ENCODE data around the gene LRP1B. TPM values are rescaled to one million over a fixed set of nuclear protein-coding genes. Genes with fewer than 3 reads are reported as not detected.

Gene LRP1B
- total and polyA plus RNA-seq, 2 of the 8 experiments (the other 6 are each of a cell fraction or from before 2014, with no cell fraction given): 0.03 TPM; not detected in 1

- Histone ChIP-seq H4K8ac (ENCODE audit: extremely low read depth, insufficient read depth, low read length) (no peak overlapping the region), H3K14ac (ENCODE audit: insufficient read length) (no peak overlapping the region), H3K9me3 (ENCODE audit: insufficient read depth in 2 of 2, low read depth in 1 of 2, low read length in 1 of 2) (no peaks in the 10 kb centered on the region), H3K27ac (ENCODE audit: low read depth, low read length) (no peak overlapping the region), H2AK5ac (ENCODE audit: low read depth, low read length) (no peak overlapping the region), H3K23me2 (ENCODE audit: low read depth, low read length) (no peaks in the 10 kb centered on the region), H3K4me1 (replicated peaks in 1 of 4; ENCODE audit: control insufficient read depth in 3 of 4, insufficient read depth in 4 of 4, low read length in 3 of 4) (no peaks in the 10 kb centered on the region), H4K20me1 (replicated peaks in 1 of 2; ENCODE audit: control insufficient read depth in 1 of 2, insufficient read depth in 2 of 2, low read length in 2 of 2) (no peaks in the 10 kb centered on the region), H4K5ac (ENCODE audit: insufficient read length, low read depth, low read length) (no peak overlapping the region), H3K56ac (replicated peaks; ENCODE audit: insufficient read length, low read depth, low read length) (no peak overlapping the region), H3K4me3 (ENCODE audit: extremely low read depth in 1 of 4, insufficient read depth in 2 of 4, low read depth in 3 of 4, low read length in 4 of 4) (no peak overlapping the region), H2AFZ (ENCODE audit: low read length) (peak overlapping the region; percentile 74; the same call in 1 of the 2 replicates), H3K9ac (replicated peaks in 1 of 4; ENCODE audit: extremely low read depth in 1 of 4, low read depth in 3 of 4, low read length in 3 of 4) (no peak overlapping the region), H3K27me3 (replicated peaks in 1 of 4; ENCODE audit: control insufficient read depth in 3 of 4, extremely low read depth in 1 of 4, insufficient read depth in 3 of 4, low read length in 3 of 4) (no peaks in the 10 kb centered on the region), H3K23ac (ENCODE audit: insufficient read length) (no peak overlapping the region), H2BK15ac (ENCODE audit: low read length) (no peak overlapping the region), H3K79me1 (ENCODE audit: low read depth, low read length) (no peaks in the 10 kb centered on the region), H2BK5ac (ENCODE audit: low read depth, low read length) (no peak overlapping the region), H4K91ac (replicated peaks; ENCODE audit: insufficient read length, low read length) (no peak overlapping the region), H3K4ac (replicated peaks; ENCODE audit: insufficient read length, low read depth, low read length) (no peak overlapping the region), H3K79me2 (ENCODE audit: control insufficient read depth in 1 of 2, insufficient read depth in 2 of 2, low read length in 2 of 2) (no peaks in the 10 kb centered on the region), H3K18ac (ENCODE audit: extremely low read depth, low read length) (no peak overlapping the region), H3K36me3 (ENCODE audit: control insufficient read depth in 2 of 4, insufficient read depth in 4 of 4, low read length in 3 of 4) (no peaks in the 10 kb centered on the region), H2BK120ac (replicated peaks; ENCODE audit: low read depth, low read length) (no peak overlapping the region), H2BK12ac (ENCODE audit: low read depth, low read length) (no peak overlapping the region), H2BK20ac (ENCODE audit: low read length) (no peak overlapping the region), H3K4me2 (ENCODE audit: insufficient read depth in 1 of 2, low read depth in 2 of 2, low read length in 2 of 2) (no peak overlapping the region)
- FAIRE-seq (no peak), DNase-seq (ENCODE audit: low read depth in 1 of 2, low spot score in 2 of 2) (no peak)
- POLR2A ChIA-PET (ENCODE audit: partially characterized antibody): no interaction called here
- CTCF ChIA-PET (ENCODE audit: partially characterized antibody): interaction anchor here (1.8 kb wide), 1 partner anchor 18 kb away, joined by 6 read pairs; no protein-coding TSS in a partner anchor
- 87% methylated on average over 3 of the region's 3 CpGs; no CpG with 5 or more reads in 1 of the 2 experiments for WGBS, 2 experiments (ENCODE audit: extremely low coverage in 1 of 2, insufficient coverage in 1 of 2, insufficient read length in 1 of 2, insufficient replicate concordance in 2 of 2, low coverage in 1 of 2, low lambda C conversion rate in 2 of 2, missing lambda C conversion rate in 1 of 2)
- TF ChIP-seq KDM4A (IDR thresholded peaks at IDR 0.05; ENCODE audit: low read depth, low read length, severe bottlenecking) (no peak), HDAC2 (IDR thresholded peaks at IDR 0.05; ENCODE audit: borderline replicate concordance in 1 of 2, low read depth in 2 of 2, low read length in 2 of 2) (no peak), EGR1 (IDR thresholded peaks at IDR 0.05; ENCODE audit: borderline replicate concordance, low read depth, low read length) (no peak), EZH2 (IDR thresholded peaks at IDR 0.05; ENCODE audit: low read depth, low read length, severe bottlenecking) (no peak), CEBPB (IDR thresholded peaks at IDR 0.05; ENCODE audit: low read depth, low read length) (no peak), POLR2A (IDR thresholded peaks at IDR 0.05; ENCODE audit: control extremely low read depth in 1 of 2, low read depth in 2 of 2, low read length in 2 of 2) (no peak), JUN (IDR thresholded peaks at IDR 0.05; ENCODE audit: low read depth, low read length) (no peak), TEAD4 (IDR thresholded peaks at IDR 0.05; ENCODE audit: low read depth, low read length) (no peak), TAF1 (IDR thresholded peaks at IDR 0.05; ENCODE audit: low read depth, low read length) (no peak), CHD2 (IDR thresholded peaks at IDR 0.05; ENCODE audit: low read length) (no peak), BRCA1 (IDR thresholded peaks at IDR 0.05; ENCODE audit: low read depth, low read length) (no peak), POU5F1 (IDR thresholded peaks at IDR 0.05; ENCODE audit: low read depth, low read length) (no peak), CBX5 (IDR thresholded peaks at IDR 0.05; ENCODE audit: low read depth, low read length) (no peak), RNF2 (IDR thresholded peaks at IDR 0.05; ENCODE audit: borderline replicate concordance, low read depth, low read length, missing control alignments, poor library complexity, severe bottlenecking) (no peak)
- TF ChIP-seq, protein P1, sequence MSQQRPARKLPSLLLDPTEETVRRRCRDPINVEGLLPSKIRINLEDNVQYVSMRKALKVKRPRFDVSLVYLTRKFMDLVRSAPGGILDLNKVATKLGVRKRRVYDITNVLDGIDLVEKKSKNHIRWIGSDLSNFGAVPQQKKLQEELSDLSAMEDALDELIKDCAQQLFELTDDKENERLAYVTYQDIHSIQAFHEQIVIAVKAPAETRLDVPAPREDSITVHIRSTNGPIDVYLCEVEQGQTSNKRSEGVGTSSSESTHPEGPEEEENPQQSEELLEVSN (IDR thresholded peaks at IDR 0.05): no peak
These were observed 1526.0 kb downstream of the LRP1B start for GRCh38 chr2:140604788-140605187.

Measured in H1 (cell line).